ENCODE measurements around the gene RAB6B. TPM values are rescaled to one million over a fixed set of nuclear protein-coding genes. Genes with fewer than 3 reads are reported as not detected.
A peak's percentile ranks its signal among the peaks of the same experiment; 100 is the strongest.
"Not testable (repeated sequence)": the region's sequence is repeated elsewhere in the genome, so short reads cannot be mapped to it uniquely, and the experiment has no call there.

The RAB6B gene
- total RNA-seq, 1 donor, result 0.27 TPM

GRCh38 chr3:133824961-133825485 is 70.7 kb downstream of the RAB6B start:
- DNase-seq (ENCODE audit: low read depth in 2 of 3, low spot score in 2 of 3), result no peak

- DNase-seq (ENCODE audit: low read depth in 2 of 3, low spot score in 2 of 3), result no peak
Observed at GRCh38 chr3:133821767-133822638, 73.7 kb downstream of the RAB6B start.

GRCh38 chr3:133820889-133821675 is 74.6 kb downstream of the RAB6B start:
- no peak for DNase-seq (ENCODE audit: low read depth in 2 of 3, low spot score in 2 of 3)

GRCh38 chr3:133820129-133820528 is 75.6 kb downstream of the RAB6B start:
- no peak for DNase-seq (ENCODE audit: low read depth in 2 of 3, low spot score in 2 of 3)

GRCh38 chr3:133815386-133815785 is 80.3 kb downstream of the RAB6B start:
- no peak for DNase-seq (ENCODE audit: low read depth in 2 of 3, low spot score in 2 of 3)

GRCh38 chr3:133812872-133813271 is 82.8 kb downstream of the RAB6B start:
- DNase-seq (ENCODE audit: low read depth in 2 of 3, low spot score in 2 of 3), result no peak

GRCh38 chr3:133805702-133806475 is 89.8 kb downstream of the RAB6B start, which contains the start of gene SRPRB:
SRPRB (plus strand) TSS chr3:133805815; CDS start chr3:133805849, 34 bp downstream.
- peak; percentile 88 to 97 (median 94) for DNase-seq (ENCODE audit: low read depth in 2 of 3, low spot score in 2 of 3)

- no peak for DNase-seq (ENCODE audit: low read depth in 2 of 3, low spot score in 2 of 3)
Observed at GRCh38 chr3:133805384-133805701, 90.3 kb downstream of the RAB6B start.

- DNase-seq (ENCODE audit: low read depth in 2 of 3, low spot score in 2 of 3), result no peak
Observed at GRCh38 chr3:133804896-133805295, 90.8 kb downstream of the RAB6B start.

- no peak for DNase-seq (ENCODE audit: low read depth in 2 of 3, low spot score in 2 of 3)
Observed at GRCh38 chr3:133803469-133803868, 92.2 kb downstream of the RAB6B start.

- peak in 1 of 3 donors; percentile 14 for DNase-seq (ENCODE audit: low read depth in 2 of 3, low spot score in 2 of 3)
Observed at GRCh38 chr3:133799794-133800585, 95.7 kb downstream of the RAB6B start.

- DNase-seq (ENCODE audit: low read depth in 2 of 3, low spot score in 2 of 3), result no peak
Observed at GRCh38 chr3:133797396-133798105, 98.1 kb downstream of the RAB6B start.

GRCh38 chr3:133792171-133792763 is 103.4 kb downstream of the RAB6B start:
- DNase-seq (ENCODE audit: low read depth in 2 of 3, low spot score in 2 of 3), result peak in 1 of 3 donors; percentile 12

- DNase-seq (ENCODE audit: low read depth in 2 of 3, low spot score in 2 of 3), result no peak
Observed at GRCh38 chr3:133788024-133788423, 107.7 kb downstream of the RAB6B start.

GRCh38 chr3:133783762-133784161 is 111.9 kb downstream of the RAB6B start:
- no peak for DNase-seq (ENCODE audit: low read depth in 2 of 3, low spot score in 2 of 3)

- DNase-seq (ENCODE audit: low read depth in 2 of 3, low spot score in 2 of 3), result no peak
Observed at GRCh38 chr3:133782454-133782853, 113.2 kb downstream of the RAB6B start.

- no peak for DNase-seq (ENCODE audit: low read depth in 2 of 3, low spot score in 2 of 3)
Observed at GRCh38 chr3:133781570-133781969, 114.1 kb downstream of the RAB6B start.

GRCh38 chr3:133780756-133781155 is 114.9 kb downstream of the RAB6B start:
- DNase-seq (ENCODE audit: low read depth in 2 of 3, low spot score in 2 of 3), result not testable (repeated sequence)

- no peak for DNase-seq (ENCODE audit: low read depth in 2 of 3, low spot score in 2 of 3)
Observed at GRCh38 chr3:133779626-133780203, 116.0 kb downstream of the RAB6B start.

Measured in hematopoietic multipotent progenitor cell (in vitro differentiated cells).